GM18909 (cell line): ENCODE data around the gene CDC42EP5.
A peak's percentile ranks its signal among the peaks of the same experiment; 100 is the strongest.
"Not testable (repeated sequence)": the region's sequence is repeated elsewhere in the genome, so short reads cannot be mapped to it uniquely, and the experiment has no call there.

Source experiments
- ATAC-seq: cut with Tn5 transposase; IDR thresholded peaks from one replicate; pipeline ENCODE4 v1.9.1; 2021; ENCODE audit warnings: mild to moderate bottlenecking; ENCODE audit not compliant: unreplicated experiment, poor library complexity

Gene CDC42EP5

GRCh38 chr19:54473071-54473891 lies at the start of gene CDC42EP5:
CDC42EP5 (minus strand) TSS chr19:54473296; CDS start chr19:54465547, 7,749 bp downstream.
- no peak for ATAC-seq

- no peak for ATAC-seq
These were observed 48.9 kb upstream of the CDC42EP5 start for GRCh38 chr19:54521860-54522513.

GRCh38 chr19:54521022-54521859 lies 48.1 kb upstream of the CDC42EP5 start:
- ATAC-seq, result no peak

- ATAC-seq, result peak; percentile 63
These were observed 45.7 kb upstream of the CDC42EP5 start for GRCh38 chr19:54518844-54519243.

GRCh38 chr19:54517483-54517882 lies 44.4 kb upstream of the CDC42EP5 start:
- ATAC-seq, result no peak

- ATAC-seq, result no peak
These were observed 42.1 kb upstream of the CDC42EP5 start for GRCh38 chr19:54515156-54515555.

GRCh38 chr19:54509200-54509940 lies 36.3 kb upstream of the CDC42EP5 start:
- not testable (repeated sequence) for ATAC-seq

- ATAC-seq, result not testable (repeated sequence)
These were observed 35.4 kb upstream of the CDC42EP5 start for GRCh38 chr19:54508487-54508886.

GRCh38 chr19:54507824-54508223 lies 34.7 kb upstream of the CDC42EP5 start:
- no peak for ATAC-seq

GRCh38 chr19:54507038-54507717 lies 34.1 kb upstream of the CDC42EP5 start:
- not testable (repeated sequence) for ATAC-seq

- ATAC-seq, result no peak
These were observed 33.0 kb upstream of the CDC42EP5 start for GRCh38 chr19:54506079-54506478.

- not testable (repeated sequence) for ATAC-seq
These were observed 32.4 kb upstream of the CDC42EP5 start for GRCh38 chr19:54505542-54505941.

GRCh38 chr19:54502518-54503048 lies 29.5 kb upstream of the CDC42EP5 start, which contains the start of gene LAIR2:
LAIR2 (plus strand) TSS chr19:54502831; CDS start chr19:54502919, 88 bp downstream.
- ATAC-seq, result no peak

- not testable (repeated sequence) for ATAC-seq
These were observed 25.3 kb upstream of the CDC42EP5 start for GRCh38 chr19:54498451-54498772.

- not testable (repeated sequence) for ATAC-seq
These were observed 24.8 kb upstream of the CDC42EP5 start for GRCh38 chr19:54497747-54498450.

- not testable (repeated sequence) for ATAC-seq
These were observed 22.2 kb upstream of the CDC42EP5 start for GRCh38 chr19:54495284-54495683.

- no peak for ATAC-seq
These were observed 21.0 kb upstream of the CDC42EP5 start for GRCh38 chr19:54493967-54494585.

- ATAC-seq, result not testable (repeated sequence)
These were observed 20.0 kb upstream of the CDC42EP5 start for GRCh38 chr19:54493056-54493455.
